Ascending aorta (tissue), 2 donors: ENCODE data around the gene HIPK4. TPM values are rescaled to one million over a fixed set of nuclear protein-coding genes. Genes with fewer than 3 reads are reported as not detected.

Source experiments
- DNase-seq, 2 donors: peaks; one replicate each; pipeline ENCODE4 v3.0.0-alpha.2; 2019; ENCODE audit warnings: low spot score in 2 of 2
- H3K27ac ChIP-seq, 2 donors: fragments of 200-600 bp; sonication (generic); one replicate each; pipeline ENCODE4 v1.5.1; 2016 to 2017; ENCODE audit warnings: mild to moderate bottlenecking in 1 of 2
- H3K27me3 ChIP-seq: fragments of 200-600 bp; sonication (generic); one replicate; pipeline ENCODE4 v1.5.1; 2017
- H3K36me3 ChIP-seq, 2 donors: fragments of 200-600 bp; sonication (generic); one replicate each; pipeline ENCODE4 v1.5.1; 2016
- H3K4me1 ChIP-seq, 2 donors: fragments of 200-600 bp; sonication (generic); one replicate each; pipeline ENCODE4 v1.5.1; 2016 to 2017; ENCODE audit warnings: mild to moderate bottlenecking in 1 of 2
- H3K4me3 ChIP-seq, 2 donors: fragments of 200-600 bp; sonication (generic); one replicate each; pipeline ENCODE4 v1.5.1; 2016 to 2017; ENCODE audit warnings: mild to moderate bottlenecking in 1 of 2
- H3K9me3 ChIP-seq, 2 donors: fragments of 200-600 bp; sonication (generic); one replicate each; pipeline ENCODE4 v1.5.1; 2016
- intact Hi-C: fragments of 100-400 bp; cut with DNase I; formaldehyde crosslinking; loops from one replicate; pipeline ENCODE4 v1.15.1; 2023
- total RNA-seq: library from RNA; depleted of rRNA; stranded (reverse); fragments of >200 nt; gene quantifications from one replicate; pipeline ENCODE4 v1.1.0, GENCODE V29; 2016
- TF ChIP-seq, protein P1 (sequence below), 3 experiments: fragments of 200-600 bp in 2 of 3; fragments of 450-650 bp in 1 of 3; sonication (generic) in 2 of 3; IDR thresholded peaks; one replicate each; pipeline ENCODE4 v1.5.1; 2016 to 2019; ENCODE audit warnings: antibody characterized with exemption in 3 of 3, mild to moderate bottlenecking in 1 of 3, moderate library complexity in 1 of 3

The HIPK4 gene
- total RNA-seq, 1 donor from 2014 or later: not detected

DNA sequence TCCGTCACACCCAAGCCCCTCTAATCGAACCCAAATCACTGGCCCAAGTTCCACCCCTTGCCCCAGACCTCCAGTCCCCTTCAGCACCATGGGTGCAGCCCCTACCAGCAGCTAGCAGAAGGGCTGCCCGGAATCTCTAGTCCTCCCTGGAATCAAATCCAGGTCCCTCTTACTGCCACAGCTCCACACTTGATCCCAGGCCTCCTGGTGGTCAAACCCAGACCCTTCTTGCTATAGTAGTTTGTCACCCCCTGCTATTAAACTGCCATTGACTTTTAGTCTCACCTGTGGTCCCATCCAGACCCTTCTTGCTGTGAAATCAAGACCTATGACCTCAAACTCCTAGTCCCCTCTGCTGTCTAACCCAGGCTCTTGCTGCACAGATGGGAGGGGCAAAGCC lies 8.7 kb downstream of the HIPK4 start:
- intact Hi-C loops: no loop called here
- no peak overlapping the region for H3K27ac ChIP-seq
- H3K36me3 ChIP-seq: peaks cover 23 to 33% of the 10 kb centered on the region in 2 donors
- H3K9me3 ChIP-seq: no peaks in the 10 kb centered on the region
- no peak overlapping the region for H3K4me3 ChIP-seq
- H3K4me1 ChIP-seq: no peaks in the 10 kb centered on the region
- TF ChIP-seq, protein P1, sequence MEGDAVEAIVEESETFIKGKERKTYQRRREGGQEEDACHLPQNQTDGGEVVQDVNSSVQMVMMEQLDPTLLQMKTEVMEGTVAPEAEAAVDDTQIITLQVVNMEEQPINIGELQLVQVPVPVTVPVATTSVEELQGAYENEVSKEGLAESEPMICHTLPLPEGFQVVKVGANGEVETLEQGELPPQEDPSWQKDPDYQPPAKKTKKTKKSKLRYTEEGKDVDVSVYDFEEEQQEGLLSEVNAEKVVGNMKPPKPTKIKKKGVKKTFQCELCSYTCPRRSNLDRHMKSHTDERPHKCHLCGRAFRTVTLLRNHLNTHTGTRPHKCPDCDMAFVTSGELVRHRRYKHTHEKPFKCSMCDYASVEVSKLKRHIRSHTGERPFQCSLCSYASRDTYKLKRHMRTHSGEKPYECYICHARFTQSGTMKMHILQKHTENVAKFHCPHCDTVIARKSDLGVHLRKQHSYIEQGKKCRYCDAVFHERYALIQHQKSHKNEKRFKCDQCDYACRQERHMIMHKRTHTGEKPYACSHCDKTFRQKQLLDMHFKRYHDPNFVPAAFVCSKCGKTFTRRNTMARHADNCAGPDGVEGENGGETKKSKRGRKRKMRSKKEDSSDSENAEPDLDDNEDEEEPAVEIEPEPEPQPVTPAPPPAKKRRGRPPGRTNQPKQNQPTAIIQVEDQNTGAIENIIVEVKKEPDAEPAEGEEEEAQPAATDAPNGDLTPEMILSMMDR (IDR thresholded peaks at IDR 0.05): no peak
- no peak for DNase-seq
- H3K27me3 ChIP-seq: no peaks in the 10 kb centered on the region

DNA sequence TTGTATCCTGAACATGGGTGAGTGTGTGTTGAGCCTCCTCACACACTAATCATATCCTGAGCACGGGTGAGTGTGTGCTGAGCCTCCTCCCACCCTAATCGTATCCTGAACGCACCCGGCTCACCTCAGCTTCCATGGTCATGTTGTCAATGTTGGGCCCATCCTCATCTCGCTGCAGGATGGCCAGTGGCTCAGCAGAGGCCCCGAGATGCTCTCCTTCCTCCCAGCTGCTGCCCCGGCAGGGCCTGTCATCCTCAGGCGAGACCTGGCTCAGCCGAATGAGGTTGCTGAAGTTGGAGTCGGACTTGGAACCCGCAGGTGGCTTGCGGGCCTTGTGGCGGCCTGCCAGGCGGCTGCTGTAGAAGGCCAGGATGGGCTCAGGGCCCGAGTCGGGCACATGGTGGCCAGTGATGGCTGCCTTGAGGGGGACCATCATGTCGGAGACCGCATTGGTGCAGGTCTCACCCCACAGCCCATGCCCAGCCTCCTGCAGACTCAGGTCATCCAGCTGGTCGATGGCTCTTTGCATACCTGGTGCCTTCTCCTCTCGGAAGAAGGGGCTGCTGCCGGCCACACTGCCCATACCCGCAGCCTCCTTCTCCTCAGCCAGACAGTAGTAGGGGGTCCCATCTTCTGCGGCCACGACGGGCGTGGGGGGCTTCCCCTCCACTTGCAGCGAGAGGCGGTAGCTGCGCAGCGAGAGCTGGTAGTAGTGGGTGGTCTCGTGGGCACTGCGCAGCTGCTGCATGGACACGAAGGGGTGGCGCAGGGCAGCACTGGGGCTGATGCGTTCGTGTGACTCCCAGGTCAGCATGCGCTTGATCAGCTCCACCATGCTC lies 9.6 kb downstream of the HIPK4 start:
- no peaks in the 10 kb centered on the region for H3K9me3 ChIP-seq
- no peak for DNase-seq
- no peak overlapping the region for H3K27ac ChIP-seq
- TF ChIP-seq, protein P1 (IDR thresholded peaks at IDR 0.05): no peak
- no peak overlapping the region for H3K4me3 ChIP-seq
- H3K4me1 ChIP-seq: no peaks in the 10 kb centered on the region
- intact Hi-C loops: no loop called here
- peaks cover 24 to 40% of the 10 kb centered on the region in 2 donors for H3K36me3 ChIP-seq
- no peaks in the 10 kb centered on the region for H3K27me3 ChIP-seq

DNA sequence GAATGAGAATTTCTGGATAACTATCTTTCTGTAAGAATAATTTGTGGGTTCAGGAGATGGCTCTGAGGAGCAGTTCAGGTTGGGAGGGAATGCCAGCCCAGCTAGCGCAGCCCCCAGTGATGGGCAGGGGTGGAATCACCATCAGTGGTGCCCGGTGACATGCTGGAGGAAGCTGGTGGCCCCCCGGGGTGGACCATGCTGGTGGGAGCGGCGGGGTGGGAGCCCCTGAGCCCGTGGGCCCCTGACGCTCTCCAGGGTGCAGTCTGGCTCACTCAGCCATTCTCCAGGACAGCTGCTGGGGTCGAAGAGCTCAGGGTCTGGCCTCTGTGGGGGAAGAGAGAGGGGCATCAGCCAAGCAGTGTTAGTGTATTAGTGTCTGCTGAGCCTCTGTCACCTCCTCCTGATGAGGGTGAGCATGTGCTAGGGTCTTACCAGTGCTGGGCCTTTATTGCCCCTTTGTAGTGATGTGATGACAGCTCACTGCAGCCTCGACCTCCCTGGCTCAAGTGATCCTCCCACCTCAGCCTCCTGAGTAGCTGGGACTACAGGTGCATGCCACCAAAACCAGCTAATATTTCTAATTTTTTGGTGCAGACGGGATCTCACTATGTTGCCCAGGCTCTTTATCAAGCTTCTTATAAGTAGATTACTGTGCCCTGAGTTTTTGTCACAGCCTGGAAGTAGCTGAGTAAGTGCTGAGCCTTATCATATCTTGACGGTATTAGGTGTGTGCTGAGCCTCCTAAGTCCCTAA lies 10.4 kb downstream of the HIPK4 start:
- Histone ChIP-seq H3K27me3 (no peaks in the 10 kb centered on the region), H3K36me3 (peaks cover 31 to 45% of the 10 kb centered on the region in 2 donors), H3K4me3 (no peak overlapping the region), H3K4me1 (no peaks in the 10 kb centered on the region), H3K9me3 (no peaks in the 10 kb centered on the region), H3K27ac (no peak overlapping the region)
- intact Hi-C loops: no loop called here
- TF ChIP-seq, protein P1 (IDR thresholded peaks at IDR 0.05): no peak
- no peak for DNase-seq

DNA sequence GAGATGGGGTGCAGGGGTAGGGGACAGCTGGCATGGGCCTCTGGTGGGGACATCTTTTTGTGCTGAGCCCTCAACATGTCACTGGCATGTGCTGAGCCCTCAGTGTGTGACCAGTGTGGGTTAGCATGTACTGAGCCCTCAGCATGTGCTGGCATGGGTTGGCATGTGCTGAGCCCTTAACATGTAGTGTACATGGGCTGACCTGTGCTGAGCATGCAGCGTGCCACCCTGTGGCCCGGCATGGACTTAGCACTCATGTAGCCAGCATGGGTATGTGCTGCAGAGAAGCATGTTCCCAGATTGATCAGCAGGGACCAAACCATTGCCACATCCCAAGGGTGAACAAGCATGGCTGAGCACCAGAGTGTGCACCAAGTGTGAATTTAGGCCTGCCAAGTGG lies 11.5 kb downstream of the HIPK4 start:
- H3K27me3 ChIP-seq: no peaks in the 10 kb centered on the region
- no peak overlapping the region for H3K4me3 ChIP-seq
- H3K9me3 ChIP-seq: no peaks in the 10 kb centered on the region
- H3K36me3 ChIP-seq: peaks cover 39 to 56% of the 10 kb centered on the region in 2 donors
- DNase-seq: no peak
- H3K4me1 ChIP-seq: no peaks in the 10 kb centered on the region
- H3K27ac ChIP-seq: no peak overlapping the region
- intact Hi-C loops: no loop called here
- TF ChIP-seq, protein P1 (IDR thresholded peaks at IDR 0.05): no peak

DNA sequence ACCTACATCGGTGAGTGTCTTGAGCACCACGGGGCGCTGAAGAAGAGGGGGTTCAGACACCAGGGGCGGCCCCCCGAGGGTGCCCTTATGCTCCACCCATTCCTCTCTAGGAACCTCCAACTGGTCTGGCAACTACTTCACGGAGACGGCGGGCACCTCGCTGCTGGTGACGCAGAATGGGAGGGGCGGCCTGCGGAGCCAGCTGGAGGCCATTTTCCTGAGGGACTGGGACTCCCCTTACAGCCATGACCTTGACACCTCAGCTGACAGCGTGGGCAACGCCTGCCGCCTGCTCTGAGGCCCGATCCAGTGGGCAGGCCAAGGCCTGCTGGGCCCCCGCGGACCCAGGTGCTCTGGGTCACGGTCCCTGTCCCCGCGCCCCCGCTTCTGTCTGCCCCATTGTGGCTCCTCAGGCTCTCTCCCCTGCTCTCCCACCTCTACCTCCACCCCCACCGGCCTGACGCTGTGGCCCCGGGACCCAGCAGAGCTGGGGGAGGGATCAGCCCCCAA lies 12.1 kb downstream of the HIPK4 start:
- intact Hi-C loops: no loop called here
- H3K27me3 ChIP-seq: no peaks in the 10 kb centered on the region
- no peak for DNase-seq
- TF ChIP-seq, protein P1 (IDR thresholded peaks at IDR 0.05): no peak
- no peak overlapping the region for H3K27ac ChIP-seq
- peaks cover 45 to 61% of the 10 kb centered on the region in 2 donors for H3K36me3 ChIP-seq
- no peaks in the 10 kb centered on the region for H3K9me3 ChIP-seq
- H3K4me1 ChIP-seq: no peaks in the 10 kb centered on the region
- no peak overlapping the region for H3K4me3 ChIP-seq
